Myocyte (in vitro differentiated cells): Measurements from ENCODE around the gene ADIPOR2. TPM values are rescaled to one million over a fixed set of nuclear protein-coding genes. Genes with fewer than 3 reads are reported as not detected.
"Not testable (repeated sequence)": the region's sequence is repeated elsewhere in the genome, so short reads cannot be mapped to it uniquely, and the experiment has no call there.

Source experiments
- DNase-seq: peaks from one replicate; pipeline ENCODE4 v3.0.0-alpha.2; 2012; ENCODE audit warnings: low read depth
- total RNA-seq: library from RNA; depleted of rRNA; stranded (reverse); fragments of >200 nt; gene quantifications from 2 replicates; pipeline ENCODE4 v1.2.3, GENCODE V29; 2014

The ADIPOR2 gene
- total RNA-seq, 1 donor from 2014 or later = 22.8 TPM

DNA sequence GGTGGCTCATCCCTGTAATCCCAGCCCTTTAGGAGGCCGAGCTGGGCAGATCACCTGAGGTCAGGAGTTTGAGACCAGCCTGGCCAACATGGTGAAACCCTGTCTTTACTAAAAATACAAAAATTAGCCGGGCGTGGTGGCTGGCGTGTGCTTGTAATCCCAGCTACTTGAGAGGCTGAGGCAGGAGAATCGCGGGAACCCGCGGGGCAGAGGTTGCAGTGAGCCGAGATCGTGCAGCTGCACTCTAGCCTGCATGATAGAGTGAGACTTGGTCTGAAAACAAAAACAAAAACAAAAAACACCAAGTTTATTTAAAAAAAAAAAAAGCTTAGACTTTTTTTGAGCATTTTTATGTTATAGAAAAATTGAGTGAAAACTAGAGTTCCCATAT lies 40.8 kb downstream of the ADIPOR2 start:
- not testable (repeated sequence) for DNase-seq

DNA sequence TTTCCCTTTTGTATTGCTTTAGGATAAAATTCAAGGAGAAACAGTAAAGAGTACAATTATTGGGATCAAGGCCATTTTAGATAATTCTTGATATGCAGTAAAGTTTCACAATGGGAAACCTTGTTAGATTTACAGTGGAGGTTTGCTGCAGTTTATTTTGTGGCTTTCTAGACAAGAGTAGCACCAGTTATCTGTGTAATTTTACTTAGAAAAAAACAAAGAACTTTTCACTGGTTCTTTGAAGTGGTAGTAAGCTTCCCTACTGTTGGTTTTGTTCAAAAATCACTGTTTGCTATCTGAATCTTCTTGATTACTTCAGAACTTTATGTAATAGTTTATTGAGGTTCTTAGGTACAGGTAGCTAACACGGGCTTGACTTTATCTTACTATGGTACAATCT lies 42.0 kb downstream of the ADIPOR2 start:
- DNase-seq = no peak

DNA sequence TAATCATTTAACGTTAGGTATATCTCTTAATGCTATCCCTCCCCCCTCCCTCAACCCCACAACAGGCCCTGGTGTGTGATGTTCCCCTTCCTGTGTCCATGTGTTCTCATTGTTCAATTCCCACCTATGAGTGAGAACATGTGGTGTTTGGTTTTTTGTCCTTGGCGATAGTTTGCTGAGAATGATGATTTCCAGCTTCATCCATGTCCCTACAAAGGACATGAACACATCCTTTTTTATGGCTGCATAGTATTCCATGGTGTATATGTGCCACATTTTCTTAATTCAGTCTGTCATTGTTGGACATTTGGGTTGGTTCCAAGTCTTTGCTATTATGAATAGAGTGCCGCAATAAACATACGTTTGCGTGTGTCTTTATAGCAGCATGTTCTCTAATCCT lies 42.8 kb downstream of the ADIPOR2 start:
- DNase-seq = not testable (repeated sequence)

DNA sequence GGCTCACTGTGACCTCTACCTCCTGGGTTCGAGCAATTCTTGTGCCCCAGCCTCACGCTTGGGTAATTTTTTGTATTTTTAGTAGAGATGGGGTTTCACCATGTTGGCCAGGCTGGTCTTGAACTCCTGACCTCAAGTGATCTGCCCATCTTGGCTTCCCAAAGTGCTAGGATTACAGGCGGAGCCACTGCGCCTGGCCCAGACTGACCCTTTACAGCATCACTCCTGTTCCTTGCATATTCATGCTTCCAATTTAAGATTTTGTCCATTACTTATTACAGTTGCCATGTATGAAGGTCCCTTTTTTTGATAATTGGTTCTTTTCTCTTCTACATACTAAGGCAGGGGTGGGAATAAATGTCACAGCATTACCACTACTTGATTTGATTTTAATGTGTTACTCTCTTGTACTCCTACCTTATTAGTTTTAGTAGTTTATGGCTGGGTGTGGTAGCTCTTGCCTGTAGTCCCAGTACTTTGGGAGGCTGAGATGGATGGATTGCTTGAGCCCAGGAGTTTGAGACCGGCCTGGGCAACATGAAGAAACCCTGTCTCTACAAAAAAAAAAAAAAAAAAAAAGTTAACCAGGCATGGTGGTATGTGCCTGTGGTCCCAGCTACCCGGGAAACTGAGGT lies 46.9 kb downstream of the ADIPOR2 start:
- no peak for DNase-seq

DNA sequence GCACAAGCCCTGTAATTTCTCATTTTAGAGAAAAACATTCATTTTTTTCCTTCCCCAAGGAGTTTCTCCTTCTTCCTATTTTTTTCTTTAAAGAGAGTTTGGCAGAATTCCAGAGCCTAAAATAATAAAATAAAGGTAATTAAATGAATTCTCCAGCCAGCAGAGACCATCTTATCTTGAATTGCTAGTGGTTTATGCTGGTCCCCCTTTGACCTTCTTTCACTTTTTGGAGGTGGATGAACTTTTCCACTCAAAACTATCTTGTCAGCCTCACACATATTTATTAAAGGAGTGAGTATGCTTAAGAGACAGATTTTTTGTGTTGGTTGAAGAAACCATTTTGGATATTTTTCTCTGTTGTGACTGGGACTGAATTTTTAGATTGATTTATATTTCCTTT lies 47.6 kb downstream of the ADIPOR2 start:
- no peak for DNase-seq

DNA sequence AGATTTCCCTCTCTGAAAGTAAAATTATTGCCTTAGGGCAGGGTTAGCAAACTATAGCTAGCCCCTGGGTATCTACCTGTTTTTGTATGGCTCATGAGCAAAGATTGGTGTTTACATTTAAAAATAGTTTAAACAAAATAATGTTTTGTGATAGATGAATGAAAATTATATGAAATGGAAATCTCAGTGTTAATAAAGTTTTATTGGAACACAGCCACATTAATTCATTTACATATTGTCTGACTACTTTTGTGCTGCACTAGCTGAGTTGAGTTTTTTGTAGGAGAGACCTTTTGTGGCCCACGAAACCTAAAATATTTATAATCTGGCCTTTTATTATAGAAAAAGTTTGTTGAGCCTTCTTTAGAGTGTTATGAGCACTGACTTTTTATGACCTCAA lies 48.5 kb downstream of the ADIPOR2 start:
- DNase-seq = no peak

DNA sequence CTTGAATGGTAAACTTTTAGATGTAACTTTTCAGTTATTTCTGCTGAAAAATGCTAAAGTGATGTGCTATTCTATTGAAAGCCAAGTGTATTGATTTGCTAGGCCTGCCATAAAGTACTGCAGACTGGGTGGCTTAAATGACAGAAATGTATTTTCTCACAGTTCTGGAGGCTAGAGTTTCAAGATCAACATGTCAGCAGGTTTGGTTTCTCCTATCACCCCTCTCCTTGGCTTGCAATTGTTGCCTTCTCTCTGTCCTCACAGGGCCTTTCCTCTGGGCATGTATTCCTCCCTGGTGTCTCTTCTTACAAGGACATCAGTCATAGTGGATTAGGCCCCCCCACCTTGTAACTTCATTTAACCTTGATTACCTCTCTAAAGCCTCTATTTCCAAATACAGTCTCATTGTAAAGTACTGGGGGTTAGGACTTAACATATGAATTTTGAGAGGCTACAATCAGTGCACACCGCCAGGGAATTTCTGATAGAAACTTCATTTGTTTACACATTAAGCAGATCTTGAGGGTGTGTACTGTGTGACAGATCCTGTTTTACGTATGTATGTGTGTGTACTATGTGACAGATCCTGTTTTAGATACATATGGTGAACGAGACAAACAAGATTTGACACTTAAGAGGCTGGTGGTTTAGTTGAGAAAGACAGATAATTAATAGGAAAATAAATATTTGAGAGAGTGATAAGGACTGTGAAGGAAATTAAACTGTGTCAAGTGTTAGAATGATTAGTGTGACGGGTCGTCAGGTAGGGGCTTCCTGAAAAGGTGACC lies 49.5 kb downstream of the ADIPOR2 start:
- DNase-seq = no peak

DNA sequence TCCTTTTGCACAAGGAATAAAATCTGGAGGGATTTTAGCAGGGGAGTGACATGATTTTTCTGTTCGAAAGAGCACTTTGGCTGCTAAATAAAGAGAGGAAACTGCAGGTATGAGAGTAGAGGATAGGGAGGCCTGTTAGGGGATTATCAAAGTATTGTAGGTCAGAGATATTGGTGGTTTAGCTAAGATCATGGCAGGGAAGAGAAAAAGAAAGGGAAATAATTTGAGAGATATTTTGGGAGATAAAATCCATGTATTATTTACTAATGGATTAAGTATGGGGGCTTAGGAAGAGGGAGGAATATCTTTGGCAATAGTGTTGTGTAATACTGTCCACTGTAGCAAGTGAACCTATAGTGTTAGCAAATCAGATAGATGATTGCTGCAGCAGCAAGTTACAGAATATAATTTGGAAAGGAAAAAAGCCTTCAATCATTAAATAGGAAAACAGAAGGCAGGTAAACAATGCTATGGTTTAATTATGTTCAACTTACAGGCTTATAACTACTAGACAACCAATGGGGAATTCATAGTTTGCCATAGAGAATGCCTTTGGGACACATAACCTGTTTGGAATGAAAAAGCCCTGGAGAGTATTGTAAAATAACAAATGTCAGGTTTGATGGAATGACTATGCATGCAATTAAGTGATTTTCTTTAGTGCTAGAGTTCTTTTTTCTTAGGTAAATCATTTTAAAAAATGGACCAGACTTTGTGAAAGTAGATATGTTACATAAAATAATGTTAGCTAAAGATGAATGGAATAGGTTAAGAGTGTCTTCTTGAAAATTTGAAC lies 50.5 kb downstream of the ADIPOR2 start:
- DNase-seq = no peak

DNA sequence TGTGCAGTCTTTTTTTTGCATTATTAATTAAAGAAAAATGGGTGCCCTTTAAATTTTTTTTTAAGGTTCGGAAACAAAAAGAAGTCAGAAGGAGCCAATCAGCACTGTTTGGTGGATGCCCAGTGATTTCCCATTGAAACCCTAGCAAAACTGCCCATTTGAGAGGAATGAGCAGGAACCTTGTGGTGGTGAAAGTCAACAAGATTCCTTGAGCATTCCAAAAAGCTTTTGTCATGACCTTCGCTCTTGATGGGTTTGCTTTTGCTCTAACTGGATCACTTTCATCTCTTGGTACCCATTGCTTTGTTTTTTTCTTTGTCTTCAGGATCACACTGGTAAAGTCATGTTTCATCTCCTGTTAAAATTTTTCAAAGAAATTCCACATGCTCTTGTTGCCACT lies 54.1 kb downstream of the ADIPOR2 start:
- DNase-seq = no peak

DNA sequence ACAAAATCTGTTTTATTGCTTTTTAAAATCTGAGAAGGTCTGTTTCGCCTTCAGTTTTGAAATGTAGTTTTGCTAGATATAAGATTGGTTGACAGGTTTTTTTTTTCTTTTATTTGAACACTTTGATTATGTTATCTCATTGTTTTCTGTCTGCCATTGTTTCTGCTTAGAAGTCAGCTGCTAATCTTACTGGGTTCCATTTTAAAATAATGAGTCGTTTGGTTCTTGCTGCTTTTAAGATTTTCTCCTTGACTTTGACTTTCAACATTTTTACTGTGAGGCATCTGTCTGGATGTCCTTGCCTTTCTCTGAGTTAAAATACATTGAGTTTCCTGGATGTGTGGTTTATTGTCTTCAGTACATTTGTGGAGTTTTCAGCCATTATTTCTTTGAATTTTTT lies 56.7 kb downstream of the ADIPOR2 start:
- no peak for DNase-seq

DNA sequence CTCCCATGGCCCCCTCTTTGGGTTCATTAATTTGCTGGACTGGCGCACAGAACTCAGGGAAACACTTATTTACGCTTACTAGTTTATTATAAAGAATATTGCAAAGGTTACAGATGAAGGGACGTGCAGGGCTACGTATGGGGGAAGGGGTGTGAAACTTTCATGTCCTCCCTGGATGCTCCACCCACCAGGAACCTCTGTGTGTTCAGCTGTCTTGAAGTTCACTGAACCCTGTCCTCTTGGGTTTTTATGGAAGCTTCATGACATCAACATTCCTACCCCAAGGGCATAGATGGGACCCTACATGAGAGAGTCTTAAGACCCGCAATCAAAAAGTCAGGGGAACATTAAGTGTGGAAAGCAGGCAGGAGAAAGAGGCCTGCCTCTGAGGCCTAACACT lies 58.1 kb downstream of the ADIPOR2 start:
- DNase-seq = no peak

DNA sequence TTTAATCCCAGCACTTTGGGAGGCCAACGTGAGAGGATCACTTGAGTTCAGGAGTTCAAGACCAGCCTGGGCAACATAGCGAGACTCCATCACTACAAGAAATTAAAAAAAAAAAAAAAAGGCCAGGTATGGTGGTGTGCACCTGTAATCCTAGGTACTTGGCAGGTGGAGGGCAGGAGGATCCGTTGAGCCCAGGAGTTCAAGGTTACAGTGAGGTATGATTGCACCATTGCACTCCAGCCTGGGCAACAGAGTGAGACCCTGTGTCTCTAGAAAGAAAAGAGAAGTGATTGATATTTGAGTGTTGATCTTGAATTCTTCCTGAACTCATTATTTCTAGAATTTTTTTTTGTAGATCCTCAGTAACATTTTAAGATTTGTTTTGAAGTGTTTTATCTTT lies 59.4 kb downstream of the ADIPOR2 start:
- no peak for DNase-seq

DNA sequence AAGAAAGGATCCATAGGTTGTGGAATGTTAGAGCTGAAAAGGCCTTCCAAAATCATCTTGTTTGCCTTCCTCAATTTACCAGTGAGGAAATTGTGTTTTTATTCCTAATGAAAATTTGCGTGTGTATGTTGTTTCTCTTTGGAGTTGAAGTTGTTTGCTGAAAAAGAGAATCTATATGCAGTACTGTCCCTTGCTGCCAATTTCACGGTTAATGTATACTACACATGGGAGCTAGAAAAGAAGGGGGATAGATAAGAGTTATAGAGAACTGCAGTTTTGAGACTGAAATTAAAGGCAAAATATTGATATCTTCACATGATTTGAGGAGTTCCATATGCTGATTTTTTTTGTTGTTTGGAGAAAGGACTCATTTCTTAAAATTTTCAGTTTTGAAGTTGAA lies 67.5 kb downstream of the ADIPOR2 start:
- no peak for DNase-seq

DNA sequence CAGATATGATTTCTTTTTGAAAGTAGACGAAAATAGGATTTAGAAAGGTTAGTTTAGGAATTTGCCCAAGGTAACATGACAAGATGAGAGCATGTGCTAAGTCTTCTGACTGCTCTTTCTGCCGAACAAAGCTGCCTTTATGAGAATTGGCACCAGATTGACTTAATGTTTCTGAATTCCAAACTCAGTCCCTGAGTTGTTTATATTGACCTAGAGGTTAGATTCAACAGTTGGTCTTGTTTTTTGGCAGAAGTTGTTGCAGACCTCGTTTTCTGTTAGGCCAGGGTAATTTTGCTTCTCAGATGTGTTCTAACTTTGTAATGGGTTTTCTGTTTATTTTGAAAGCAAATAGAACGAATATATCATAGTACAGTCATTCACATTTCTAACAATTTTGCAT lies 68.0 kb downstream of the ADIPOR2 start:
- DNase-seq = no peak

DNA sequence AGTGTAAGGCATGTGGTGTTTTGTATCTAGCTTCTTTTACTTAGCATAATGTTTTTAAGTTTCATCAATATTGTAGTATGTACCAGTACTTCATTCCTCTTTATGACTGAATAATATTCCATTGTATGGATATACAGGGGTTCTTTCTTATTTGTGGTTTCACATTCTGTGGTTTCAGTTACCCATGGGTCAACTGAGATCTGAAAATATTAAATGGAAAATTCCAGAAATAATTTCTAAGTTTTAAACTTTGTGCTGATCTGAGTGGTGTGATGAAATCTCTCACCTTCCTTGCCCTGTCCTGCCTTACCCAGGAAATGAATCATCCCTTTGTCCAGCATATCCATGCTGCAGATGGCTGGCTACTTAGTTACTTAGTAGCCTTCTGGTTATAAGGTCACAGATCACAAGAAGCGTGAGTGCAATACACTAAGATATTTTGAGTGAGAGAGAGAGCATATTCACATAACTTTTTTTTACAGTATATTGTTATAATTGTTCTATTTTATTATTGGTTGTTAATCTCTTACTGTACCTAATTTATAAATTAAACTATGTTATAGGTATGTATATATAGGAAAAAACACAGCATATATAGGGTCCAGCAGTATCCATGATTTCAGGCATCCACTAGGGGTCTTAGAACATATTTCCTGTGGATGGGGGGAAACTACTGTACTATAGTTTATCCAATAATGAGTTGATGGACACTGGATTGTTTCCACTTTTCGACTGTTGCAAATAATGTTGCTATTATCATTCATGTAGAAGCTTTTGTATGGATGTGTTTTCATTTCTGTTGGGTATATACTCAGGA lies 69.9 kb downstream of the ADIPOR2 start:
- peak; percentile 19 for DNase-seq

DNA sequence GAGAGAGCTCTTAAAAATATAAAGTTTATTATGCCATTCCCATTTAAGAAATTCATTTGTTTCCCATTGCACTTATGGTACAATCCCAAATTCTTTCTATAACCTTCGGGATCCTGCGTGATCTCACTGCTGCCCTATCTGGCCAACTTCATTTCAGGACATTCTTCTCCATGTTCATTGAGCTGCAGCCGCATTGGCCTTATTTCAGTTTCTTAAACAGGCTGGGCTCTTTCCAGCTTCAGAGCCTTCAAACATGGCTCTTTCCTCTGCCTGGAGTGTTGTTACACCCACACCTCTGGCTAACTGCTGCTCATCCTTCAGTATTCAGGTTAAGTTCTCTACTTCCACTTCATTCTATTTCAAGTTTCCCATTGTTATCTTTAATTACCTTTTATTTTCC lies 71.0 kb downstream of the ADIPOR2 start:
- no peak for DNase-seq

DNA sequence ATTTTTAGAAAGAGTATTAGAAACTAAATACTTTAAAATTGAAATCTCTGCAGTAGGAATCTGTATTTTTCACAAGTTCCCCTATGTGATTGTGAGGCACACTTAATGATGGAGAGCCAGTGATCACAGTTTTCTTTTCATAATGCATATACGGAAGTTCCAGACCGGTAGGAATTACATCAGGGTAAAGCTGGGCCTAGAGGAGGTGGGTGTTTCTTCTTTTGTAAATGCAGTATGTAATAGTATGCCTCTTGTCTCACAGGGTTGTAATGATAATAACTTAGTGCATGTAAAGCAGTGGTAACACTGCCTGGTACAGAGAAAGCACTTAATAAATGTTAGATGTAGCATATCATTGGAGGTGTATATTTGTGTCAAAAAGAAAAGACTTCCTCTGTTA lies 72.3 kb downstream of the ADIPOR2 start:
- no peak for DNase-seq

DNA sequence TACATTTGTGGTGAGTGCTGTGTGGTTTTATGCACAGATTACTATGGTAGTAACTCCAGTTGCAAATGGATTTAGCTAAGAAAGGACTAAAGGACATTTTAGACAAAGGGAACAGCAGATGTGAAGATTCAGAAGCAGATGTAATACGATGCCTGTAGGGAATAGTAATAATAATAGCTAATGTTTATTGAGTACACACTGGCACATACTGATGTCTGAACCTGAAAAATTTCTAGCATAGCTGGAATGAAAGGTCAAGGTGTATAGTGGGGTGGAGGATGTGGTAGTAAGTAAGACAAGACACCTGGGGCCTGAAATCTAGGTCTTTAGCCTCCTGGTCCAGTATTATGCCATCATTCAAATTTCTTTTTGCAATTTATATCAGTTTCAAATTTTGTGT lies 75.2 kb downstream of the ADIPOR2 start:
- no peak for DNase-seq

DNA sequence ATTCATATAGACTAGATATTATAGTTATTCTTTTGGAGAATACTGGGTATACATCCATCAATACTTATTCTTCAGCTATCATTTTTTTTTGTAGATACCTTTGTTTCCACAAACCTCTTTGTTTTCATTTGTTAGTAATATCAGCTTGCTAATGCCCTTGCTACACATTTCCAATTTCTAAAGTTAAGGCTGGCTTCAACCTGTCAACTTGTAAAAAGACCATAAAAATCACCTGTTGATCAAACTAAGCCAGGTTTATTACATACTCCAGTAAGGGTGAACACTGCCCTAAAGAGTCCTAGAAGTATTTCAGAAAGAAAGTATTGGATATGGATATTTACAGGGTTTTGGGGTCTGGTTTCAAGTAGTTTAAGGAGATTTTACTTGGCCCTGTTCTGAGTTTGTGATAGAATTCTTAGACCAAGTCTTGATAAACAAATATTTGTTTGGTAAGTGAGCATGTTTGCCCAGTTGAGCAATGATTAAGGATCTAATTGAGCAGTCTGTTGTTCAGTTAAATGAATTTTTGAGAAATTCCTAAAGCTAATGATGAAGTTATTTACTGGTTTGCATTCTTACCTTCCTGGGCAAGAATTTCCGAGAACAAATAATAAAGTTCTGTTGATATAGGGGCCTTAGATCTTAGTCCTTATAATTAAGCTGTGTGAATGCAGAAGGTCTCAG lies 76.7 kb downstream of the ADIPOR2 start:
- no peak for DNase-seq

DNA sequence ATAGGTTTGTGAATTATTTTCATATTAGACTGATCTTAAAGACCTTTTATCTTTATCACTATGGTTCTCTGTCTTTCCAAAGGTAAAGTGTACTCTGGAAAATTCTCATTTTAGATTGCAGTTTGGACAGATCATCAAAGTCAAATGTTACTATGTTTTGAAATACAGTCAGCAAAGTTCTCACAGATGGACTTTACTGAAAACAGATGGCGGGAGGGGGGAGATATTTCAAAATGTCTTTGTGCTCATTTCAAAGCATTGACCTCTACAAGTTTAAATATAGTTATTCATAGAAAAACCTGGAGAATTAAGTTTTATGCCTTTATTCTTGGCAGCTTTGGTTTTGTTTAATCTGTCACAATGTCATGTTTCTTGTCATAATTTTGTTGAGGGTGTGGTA lies 77.7 kb downstream of the ADIPOR2 start:
- no peak for DNase-seq
